ENCODE measurements around the gene PCSK7.
"Not testable (repeated sequence)": the region's sequence is repeated elsewhere in the genome, so short reads cannot be mapped to it uniquely, and the experiment has no call there.

The PCSK7 gene

GRCh38 chr11:117231842-117232091, at the start of gene PCSK7:
TSS of gene PCSK7 (minus strand) at chr11:117232073. CDS start at chr11:117229844, 2,229 bp downstream.
- no peak for DNase-seq

- DNase-seq: no peak
These were observed 49.3 kb upstream of the PCSK7 start for GRCh38 chr11:117281159-117281558.

GRCh38 chr11:117279711-117280376, 48.0 kb upstream of the PCSK7 start:
- no peak for DNase-seq

GRCh38 chr11:117278347-117278746, 46.5 kb upstream of the PCSK7 start:
- DNase-seq: no peak

GRCh38 chr11:117273550-117274289, 41.8 kb upstream of the PCSK7 start:
- DNase-seq: no peak

GRCh38 chr11:117272175-117272574, 40.3 kb upstream of the PCSK7 start:
- not testable (repeated sequence) for DNase-seq

- DNase-seq: no peak
These were observed 39.3 kb upstream of the PCSK7 start for GRCh38 chr11:117271208-117271607.

GRCh38 chr11:117269856-117270255, 38.0 kb upstream of the PCSK7 start:
- no peak for DNase-seq

GRCh38 chr11:117265745-117266144, 33.9 kb upstream of the PCSK7 start:
- DNase-seq: no peak

- DNase-seq: not testable (repeated sequence)
These were observed 32.9 kb upstream of the PCSK7 start for GRCh38 chr11:117264624-117265323.

GRCh38 chr11:117259417-117259816, 27.5 kb upstream of the PCSK7 start:
- no peak for DNase-seq

GRCh38 chr11:117258576-117258975, 26.7 kb upstream of the PCSK7 start:
- no peak for DNase-seq

GRCh38 chr11:117256573-117256972, 24.7 kb upstream of the PCSK7 start:
- no peak for DNase-seq

- no peak for DNase-seq
These were observed 24.1 kb upstream of the PCSK7 start for GRCh38 chr11:117255966-117256365.

GRCh38 chr11:117251506-117251905, 19.6 kb upstream of the PCSK7 start:
- no peak for DNase-seq

- DNase-seq: no peak
These were observed 17.7 kb upstream of the PCSK7 start for GRCh38 chr11:117249571-117249970.

- DNase-seq: no peak
These were observed 16.5 kb upstream of the PCSK7 start for GRCh38 chr11:117248341-117248740.

- no peak for DNase-seq
These were observed 7.4 kb upstream of the PCSK7 start for GRCh38 chr11:117239295-117239694.

GRCh38 chr11:117238221-117238620, 6.3 kb upstream of the PCSK7 start:
- no peak for DNase-seq

GRCh38 chr11:117232911-117233409, 1.1 kb upstream of the PCSK7 start:
- peak in 1 of 4 experiments; percentile 31 for DNase-seq

GRCh38 chr11:117232092-117232878, 412 bp upstream of the PCSK7 start, which contains the start of gene RNF214:
TSS of gene RNF214 (plus strand) at chr11:117232671. CDS start at chr11:117234273, 1,602 bp downstream.
- DNase-seq: peak; percentile 38 to 74 (median 44)

GRCh38 chr11:117230999-117231841, 653 bp downstream of the PCSK7 start:
- no peak for DNase-seq
